H9 (cell line): Measurements from ENCODE around the gene PTPN11. TPM values are rescaled to one million over a fixed set of nuclear protein-coding genes. Genes with fewer than 3 reads are reported as not detected.

Source experiments
- DNase-seq: peaks from one replicate; pipeline ENCODE4 v3.0.0-alpha.2; 2017
- H2AFZ ChIP-seq: one replicate; pipeline ENCODE4 v1.6.1; 2013; ENCODE audit warnings: mild to moderate bottlenecking, low read length, control low read depth, moderate library complexity
- H2AK5ac ChIP-seq: 2 replicates; pipeline ENCODE4 v1.6.1; 2013; ENCODE audit warnings: low read length, control low read depth, mixed read lengths; ENCODE audit not compliant: insufficient read length
- H2BK120ac ChIP-seq: one replicate; pipeline ENCODE4 v1.6.1; 2013; ENCODE audit warnings: low read depth, mild to moderate bottlenecking, low read length, control low read depth, inconsistent platforms; ENCODE audit not compliant: poor library complexity, severe bottlenecking
- H2BK12ac ChIP-seq: 2 replicates; pipeline ENCODE4 v1.6.1; 2013; ENCODE audit warnings: low read length, control low read depth, mixed read lengths, low read depth; ENCODE audit not compliant: insufficient read length
- H2BK15ac ChIP-seq: 2 replicates; pipeline ENCODE4 v1.6.1; 2013; ENCODE audit warnings: low read depth, low read length, control low read depth
- H2BK20ac ChIP-seq: one replicate; pipeline ENCODE4 v1.6.1; 2013; ENCODE audit warnings: low read depth, mild to moderate bottlenecking, low read length, control low read depth, inconsistent platforms; ENCODE audit not compliant: poor library complexity, severe bottlenecking
- H2BK5ac ChIP-seq: 2 replicates; pipeline ENCODE4 v1.6.1; 2013; ENCODE audit warnings: low read length, control low read depth, mixed read lengths; ENCODE audit not compliant: insufficient read length
- H3K14ac ChIP-seq: 2 replicates; pipeline ENCODE4 v1.6.1; 2013; ENCODE audit warnings: low read length, control low read depth; ENCODE audit not compliant: insufficient read depth
- H3K18ac ChIP-seq: 2 replicates; pipeline ENCODE4 v1.6.1; 2013; ENCODE audit warnings: low read depth, mild to moderate bottlenecking, mixed read lengths, low read length, control low read depth; ENCODE audit not compliant: insufficient read length
- H3K23ac ChIP-seq: 2 replicates; pipeline ENCODE4 v1.6.1; 2013; ENCODE audit warnings: low read length, control low read depth, mixed read lengths, low read depth; ENCODE audit not compliant: insufficient read length
- H3K23me2 ChIP-seq: 2 replicates; pipeline ENCODE4 v1.6.1; 2013; ENCODE audit warnings: low read depth, mild to moderate bottlenecking, mixed read lengths, low read length, control low read depth; ENCODE audit not compliant: insufficient read length, poor library complexity, severe bottlenecking
- H3K27ac ChIP-seq: 2 replicates; pipeline ENCODE4 v1.5.1; 2013; ENCODE audit warnings: low read length, control low read depth, mixed read lengths, low read depth; ENCODE audit not compliant: insufficient read length
- H3K27me3 ChIP-seq: 2 replicates; pipeline ENCODE4 v1.6.1; 2013; ENCODE audit warnings: low read length, control low read depth, inconsistent platforms; ENCODE audit not compliant: insufficient read depth
- H3K4ac ChIP-seq: 2 replicates; pipeline ENCODE4 v1.6.1; 2013; ENCODE audit warnings: low read depth, mild to moderate bottlenecking, control low read depth, inconsistent platforms, low read length, moderate library complexity
- H3K4me1 ChIP-seq: 2 replicates; pipeline ENCODE4 v1.6.1; 2013; ENCODE audit warnings: low read length, control low read depth, inconsistent platforms; ENCODE audit not compliant: insufficient read depth
- H3K4me2 ChIP-seq: 2 replicates; pipeline ENCODE4 v1.6.1; 2013; ENCODE audit warnings: low read length, control low read depth, mixed read lengths; ENCODE audit not compliant: insufficient read length, insufficient read depth
- H3K56ac ChIP-seq: 2 replicates; pipeline ENCODE4 v1.6.1; 2013; ENCODE audit warnings: low read depth, mild to moderate bottlenecking, mixed read lengths, low read length, control low read depth; ENCODE audit not compliant: insufficient read length
- H3K79me1 ChIP-seq: 2 replicates; pipeline ENCODE4 v1.6.1; 2013; ENCODE audit warnings: low read depth, mild to moderate bottlenecking, moderate library complexity, low read length, control low read depth, inconsistent platforms; ENCODE audit not compliant: insufficient read depth, poor library complexity, severe bottlenecking
- H3K79me2 ChIP-seq: 2 replicates; pipeline ENCODE4 v1.6.1; 2013; ENCODE audit warnings: low read length, control low read depth, inconsistent platforms; ENCODE audit not compliant: insufficient read depth
- H3K9ac ChIP-seq: 2 replicates; pipeline ENCODE4 v1.6.1; 2013; ENCODE audit warnings: low read length, control low read depth, mixed read lengths; ENCODE audit not compliant: insufficient read length; ENCODE audit errors: extremely low read depth
- H3K9me3 ChIP-seq: one replicate; pipeline ENCODE4 v1.6.1; 2013; ENCODE audit warnings: low read depth, low read length, inconsistent platforms; ENCODE audit not compliant: control insufficient read depth
- H3T11ph ChIP-seq: one replicate; pipeline ENCODE4 v1.6.1; 2013; ENCODE audit warnings: mild to moderate bottlenecking, low read length, control low read depth, inconsistent platforms
- H4K20me1 ChIP-seq: one replicate; pipeline ENCODE4 v1.6.1; 2013; ENCODE audit not compliant: control insufficient read depth, insufficient read length, insufficient read depth
- H4K5ac ChIP-seq: 2 replicates; pipeline ENCODE4 v1.6.1; 2013; ENCODE audit warnings: low read depth, mild to moderate bottlenecking, mixed read lengths, low read length, control low read depth; ENCODE audit not compliant: insufficient read length
- H4K8ac ChIP-seq: replicated peaks from 2 replicates; pipeline ENCODE4 v1.6.1; 2013; ENCODE audit warnings: low read length, control low read depth, mixed read lengths, low read depth; ENCODE audit not compliant: insufficient read length
- H4K91ac ChIP-seq: 2 replicates; pipeline ENCODE4 v1.6.1; 2013; ENCODE audit warnings: low read depth, mild to moderate bottlenecking, moderate library complexity, mixed read lengths, low read length, control low read depth; ENCODE audit not compliant: insufficient read length
- H3K27ac Mint-ChIP-seq, 3 experiments: 2 replicates in 2 of 3; 3 replicates in 1 of 3; pipeline ENCODE4 v1.8.0; 2020 to 2021; ENCODE audit warnings: mixed read lengths in 3 of 3, mild to moderate bottlenecking in 1 of 3, moderate library complexity in 1 of 3
- H3K27me3 Mint-ChIP-seq: 2 replicates; pipeline ENCODE4 v1.8.0; 2021; ENCODE audit warnings: low read depth, mild to moderate bottlenecking, moderate library complexity, mixed read lengths
- H3K36me3 Mint-ChIP-seq, 3 experiments: 2 replicates in 2 of 3; 3 replicates in 1 of 3; pipeline ENCODE4 v1.8.0; 2020 to 2021; ENCODE audit warnings: low read depth in 3 of 3, mixed read lengths in 3 of 3; ENCODE audit not compliant: insufficient read depth in 1 of 3
- H3K4me1 Mint-ChIP-seq, 2 experiments: 2 replicates each; pipeline ENCODE4 v1.8.0; 2020; ENCODE audit warnings: mixed read lengths in 2 of 2
- H3K4me3 Mint-ChIP-seq, 2 experiments: 2 replicates in 1 of 2; 3 replicates in 1 of 2; pipeline ENCODE4 v1.8.0; 2020 to 2021; ENCODE audit warnings: mild to moderate bottlenecking in 2 of 2, mixed read lengths in 2 of 2, moderate library complexity in 1 of 2
- H3K9me3 Mint-ChIP-seq, 2 experiments: 2 replicates in 1 of 2; 3 replicates in 1 of 2; pipeline ENCODE4 v1.8.0; 2020; ENCODE audit warnings: mild to moderate bottlenecking in 2 of 2, mixed read lengths in 2 of 2, moderate library complexity in 1 of 2
- WGBS: extraction: QIAGEN DNeasy Blood & Tissue Kit; methylation state at CpG from one replicate; pipeline ENCODE4 v1.1.7; 2013; ENCODE audit warnings: missing lambda C conversion rate, low lambda C conversion rate, mixed read lengths; ENCODE audit not compliant: insufficient read length; ENCODE audit errors: extremely low coverage; 5-methylcytosine and 5-hydroxymethylcytosine counted together
- total RNA-seq: library from RNA; stranded (reverse); gene quantifications from 2 replicates; pipeline ENCODE4 v1.2.1, GENCODE V29; 2021
- TF ChIP-seq, protein P1 (sequence below): fragments of 200-600 bp; sonication (generic); conservative IDR thresholded peaks from 3 replicates; pipeline ENCODE4 v1.8.0; 2021; ENCODE audit warnings: antibody characterized with exemption, mild to moderate bottlenecking

The PTPN11 gene
- total RNA-seq, 1 experiment from 2014 or later = 112 TPM

DNA sequence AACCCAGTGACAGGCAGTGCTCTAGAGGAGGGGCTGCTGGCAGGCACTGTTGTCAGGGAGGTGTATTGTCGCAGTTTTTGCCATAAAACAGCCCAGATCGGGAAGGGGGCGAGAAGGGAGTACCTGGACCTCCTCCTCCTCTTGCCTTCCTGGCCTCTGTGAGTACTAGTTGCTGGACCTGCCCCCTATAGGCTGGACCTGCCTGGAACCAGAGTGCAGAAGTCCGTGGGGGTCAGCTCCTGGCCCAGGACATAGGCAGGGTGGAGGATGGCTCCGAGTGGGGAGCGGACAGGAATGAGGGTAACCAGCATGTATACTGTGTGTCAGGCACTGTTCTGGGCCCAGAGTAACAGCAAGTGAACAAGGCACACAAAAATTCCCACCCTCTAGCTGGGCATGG is 116.3 kb downstream of the PTPN11 start:
- Histone ChIP-seq H2BK12ac (no peak overlapping the region), H3K4me2 (no peak overlapping the region), H3T11ph (no peak overlapping the region), H2AFZ (no peak overlapping the region), H3K18ac (no peak overlapping the region), H3K23me2 (no peaks in the 10 kb centered on the region), H4K20me1 (no peaks in the 10 kb centered on the region), H3K4me1 (peaks cover 2% of the 10 kb centered on the region; the same call in 1 of the 2 replicates), H2AK5ac (no peak overlapping the region), H3K79me2 (no peaks in the 10 kb centered on the region), H2BK20ac (no peak overlapping the region), H4K5ac (no peak overlapping the region), H2BK15ac (no peak overlapping the region), H3K56ac (no peak overlapping the region), H3K9me3 (no peaks in the 10 kb centered on the region), H3K4ac (no peak overlapping the region), H3K14ac (no peak overlapping the region), H3K79me1 (no peaks in the 10 kb centered on the region), H2BK5ac (no peak overlapping the region), H4K8ac (no peak overlapping the region), H3K23ac (no peak overlapping the region), H2BK120ac (no peak overlapping the region), H3K27me3 (no peaks in the 10 kb centered on the region), H3K27ac (no peak overlapping the region), H4K91ac (no peak overlapping the region), H3K9ac (no peak overlapping the region)
- TF ChIP-seq, protein P1, sequence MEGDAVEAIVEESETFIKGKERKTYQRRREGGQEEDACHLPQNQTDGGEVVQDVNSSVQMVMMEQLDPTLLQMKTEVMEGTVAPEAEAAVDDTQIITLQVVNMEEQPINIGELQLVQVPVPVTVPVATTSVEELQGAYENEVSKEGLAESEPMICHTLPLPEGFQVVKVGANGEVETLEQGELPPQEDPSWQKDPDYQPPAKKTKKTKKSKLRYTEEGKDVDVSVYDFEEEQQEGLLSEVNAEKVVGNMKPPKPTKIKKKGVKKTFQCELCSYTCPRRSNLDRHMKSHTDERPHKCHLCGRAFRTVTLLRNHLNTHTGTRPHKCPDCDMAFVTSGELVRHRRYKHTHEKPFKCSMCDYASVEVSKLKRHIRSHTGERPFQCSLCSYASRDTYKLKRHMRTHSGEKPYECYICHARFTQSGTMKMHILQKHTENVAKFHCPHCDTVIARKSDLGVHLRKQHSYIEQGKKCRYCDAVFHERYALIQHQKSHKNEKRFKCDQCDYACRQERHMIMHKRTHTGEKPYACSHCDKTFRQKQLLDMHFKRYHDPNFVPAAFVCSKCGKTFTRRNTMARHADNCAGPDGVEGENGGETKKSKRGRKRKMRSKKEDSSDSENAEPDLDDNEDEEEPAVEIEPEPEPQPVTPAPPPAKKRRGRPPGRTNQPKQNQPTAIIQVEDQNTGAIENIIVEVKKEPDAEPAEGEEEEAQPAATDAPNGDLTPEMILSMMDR = no peak
- Mint-ChIP-seq H3K36me3 (no peaks in the 10 kb centered on the region; a peak in 1 of 7 replicates), H3K9me3 (no peaks in the 10 kb centered on the region), H3K27me3 (peaks cover 5% of the 10 kb centered on the region), H3K4me3 (no peak overlapping the region), H3K27ac (no peak overlapping the region; a peak in 1 of 7 replicates), H3K4me1 (peaks cover 5 to 11% of the 10 kb centered on the region in 2 experiments)
- no CpG with 5 or more reads among the region's 6 CpGs for WGBS
- no peak for DNase-seq
